IMR-90 (cell line): ENCODE data around the gene ZNF335.

ENCODE experiments used
- BHLHE40 ChIP-seq: fragments of 150-350 bp; IDR thresholded peaks from 2 replicates; pipeline ENCODE4 v1.6.1; 2016; ENCODE audit warnings: mild to moderate bottlenecking, low read depth, low read length
- CEBPB ChIP-seq: IDR thresholded peaks from 2 replicates; pipeline ENCODE4 v1.6.1; 2012; ENCODE audit warnings: low read depth, low read length, improper control_type of control experiment
- CHD1 ChIP-seq: IDR thresholded peaks from 2 replicates; pipeline ENCODE4 v1.6.1; 2012; ENCODE audit warnings: low read depth, low read length, improper control_type of control experiment
- CTCF ChIP-seq: conservative IDR thresholded peaks from 2 replicates; pipeline ENCODE4 v1.5.1; 2012; ENCODE audit warnings: mild to moderate bottlenecking, low read depth, low read length, improper control_type of control experiment
- ELK1 ChIP-seq: fragments of 150-350 bp; IDR thresholded peaks from 2 replicates; pipeline ENCODE4 v1.6.1; 2016; ENCODE audit warnings: low read depth, mild to moderate bottlenecking, low read length, moderate library complexity, borderline replicate concordance
- MAZ ChIP-seq: IDR thresholded peaks from 2 replicates; pipeline ENCODE4 v1.6.1; 2012; ENCODE audit warnings: low read depth, mild to moderate bottlenecking, low read length, improper control_type of control experiment, moderate library complexity, borderline replicate concordance
- MXI1 ChIP-seq: IDR thresholded peaks from 2 replicates; pipeline ENCODE4 v1.6.1; 2012; ENCODE audit warnings: low read depth, mild to moderate bottlenecking, low read length, moderate library complexity, borderline replicate concordance
- POLR2A ChIP-seq: IDR thresholded peaks from 2 replicates; pipeline ENCODE4 v1.6.1; 2012; ENCODE audit warnings: mild to moderate bottlenecking, low read depth, low read length
- RAD21 ChIP-seq: IDR thresholded peaks from 2 replicates; pipeline ENCODE4 v1.6.1; 2012; ENCODE audit warnings: low read length, improper control_type of control experiment
- RCOR1 ChIP-seq: IDR thresholded peaks from 2 replicates; pipeline ENCODE4 v1.6.1; 2012; ENCODE audit warnings: mild to moderate bottlenecking, low read length, improper control_type of control experiment; ENCODE audit not compliant: insufficient replicate concordance
- RFX5 ChIP-seq: IDR thresholded peaks from 2 replicates; pipeline ENCODE4 v1.8.0; 2012; ENCODE audit warnings: low read depth, mild to moderate bottlenecking, low read length, moderate library complexity
- SMC3 ChIP-seq: fragments of 150-350 bp; IDR thresholded peaks from 2 replicates; pipeline ENCODE4 v1.6.1; 2016; ENCODE audit warnings: low read depth, mild to moderate bottlenecking, antibody characterized with exemption, low read length, moderate library complexity
- USF2 ChIP-seq: fragments of 150-350 bp; IDR thresholded peaks from 2 replicates; pipeline ENCODE4 v1.6.1; 2017; ENCODE audit warnings: mild to moderate bottlenecking, antibody characterized with exemption, low read length, low read depth

GRCh38 chr20:45940469-45940868, 31.5 kb downstream of the ZNF335 start:
- TF ChIP-seq CTCF (no peak), RAD21 (no peak), ELK1 (no peak), RFX5 (no peak), POLR2A (no peak), RCOR1 (no peak), BHLHE40 (no peak), CEBPB (no peak), USF2 (no peak), MAZ (no peak), SMC3 (no peak), MXI1 (no peak), CHD1 (no peak)
